Fibroblast of lung (primary cell): Measurements from ENCODE around the gene CASP10. TPM values are rescaled to one million over a fixed set of nuclear protein-coding genes. Genes with fewer than 3 reads are reported as not detected.
"Not testable (repeated sequence)": the region's sequence is repeated elsewhere in the genome, so short reads cannot be mapped to it uniquely, and the experiment has no call there.

ENCODE experiments used
- DNase-seq, 2 donors: peaks; one replicate each; pipeline versions ENCODE4 v3.0.0 to v3.0.0-alpha.2; 2010; ENCODE audit warnings: low read depth in 2 of 2
- H2AFZ ChIP-seq: 2 replicates; pipeline ENCODE4 v1.5.1; 2012; ENCODE audit warnings: low read length, control low read depth, inconsistent platforms
- H3K27ac ChIP-seq: 2 replicates; pipeline ENCODE4 v1.5.1; 2011; ENCODE audit warnings: low read length, control low read depth; ENCODE audit not compliant: insufficient read depth
- H3K27me3 ChIP-seq: 2 replicates; pipeline ENCODE4 v1.5.1; 2011; ENCODE audit warnings: mild to moderate bottlenecking, low read length; ENCODE audit not compliant: control insufficient read depth, insufficient read depth
- H3K36me3 ChIP-seq: 2 replicates; pipeline ENCODE4 v1.5.1; 2011; ENCODE audit warnings: low read length; ENCODE audit not compliant: control insufficient read depth, insufficient read depth
- H3K4me1 ChIP-seq: 2 replicates; pipeline ENCODE4 v1.5.1; 2011; ENCODE audit warnings: low read length; ENCODE audit not compliant: control insufficient read depth, insufficient read depth; ENCODE audit errors: extremely low read depth
- H3K4me2 ChIP-seq: 2 replicates; pipeline ENCODE4 v1.5.1; 2011; ENCODE audit warnings: low read length, control low read depth; ENCODE audit not compliant: insufficient read depth; ENCODE audit errors: extremely low read depth
- H3K4me3 ChIP-seq, 4 experiments: fragments of 200-600 bp in 1 of 4; sonication (generic) in 1 of 4; replicated peaks in 1 of 4; 2 replicates each; pipeline ENCODE4 v1.5.1; 2011 to 2016; ENCODE audit warnings: low read length in 4 of 4, low read depth in 3 of 4, mild to moderate bottlenecking in 3 of 4, control low read depth in 2 of 4, inconsistent platforms in 1 of 4, mixed read lengths in 1 of 4; ENCODE audit not compliant: insufficient read depth in 1 of 4; ENCODE audit errors: control extremely low read depth in 1 of 4
- H3K79me2 ChIP-seq: 2 replicates; pipeline ENCODE4 v1.5.1; 2012; ENCODE audit warnings: mild to moderate bottlenecking, low read length, inconsistent platforms; ENCODE audit not compliant: control insufficient read depth, insufficient read depth
- H3K9ac ChIP-seq: 2 replicates; pipeline ENCODE4 v1.5.1; 2011; ENCODE audit warnings: mild to moderate bottlenecking, low read length, control low read depth; ENCODE audit not compliant: insufficient read depth
- H3K9me3 ChIP-seq: 2 replicates; pipeline ENCODE4 v1.5.1; 2012; ENCODE audit warnings: low read depth, low read length; ENCODE audit not compliant: control insufficient read depth, insufficient read depth
- H4K20me1 ChIP-seq: 2 replicates; pipeline ENCODE4 v1.5.1; 2011; ENCODE audit warnings: low read length; ENCODE audit not compliant: control insufficient read depth, insufficient read depth; ENCODE audit errors: extremely low read depth
- EZH2 ChIP-seq: IDR thresholded peaks from 2 replicates; pipeline ENCODE4 v1.5.1; 2012; ENCODE audit warnings: low read length, control low read depth, mild to moderate bottlenecking; ENCODE audit errors: missing control alignments
- polyA plus RNA-seq, 2 donors: library from polyadenylated mRNA; depleted of rRNA in 1 of 2; stranded (reverse) in 1 of 2; unstranded in 1 of 2; fragments of >200 nt; gene quantifications; 2 replicates each; pipeline ENCODE4 v1.2.1, GENCODE V29; 2011 to 2012; ENCODE audit warnings: missing spikeins in 1 of 2
- total RNA-seq: library from RNA; depleted of rRNA; stranded (reverse); fragments of >200 nt; gene quantifications from 2 replicates; pipeline ENCODE4 v1.2.1, GENCODE V29; 2014
- TF ChIP-seq, protein P1 (sequence below), 2 donors: IDR thresholded peaks in 1 of 2; conservative IDR thresholded peaks in 1 of 2; 1 replicate in 1 of 2; 2 replicates in 1 of 2; pipeline ENCODE4 v1.5.1; 2011 to 2012; ENCODE audit warnings: low read length in 2 of 2, control low read depth in 1 of 2, inconsistent platforms in 1 of 2, low read depth in 1 of 2, mild to moderate bottlenecking in 1 of 2

CASP10 gene
- total and polyA plus RNA-seq, 2 donors (not counting 1 experiment from before 2014, with no cell fraction given), result 5.5 to 8.1 TPM

DNA sequence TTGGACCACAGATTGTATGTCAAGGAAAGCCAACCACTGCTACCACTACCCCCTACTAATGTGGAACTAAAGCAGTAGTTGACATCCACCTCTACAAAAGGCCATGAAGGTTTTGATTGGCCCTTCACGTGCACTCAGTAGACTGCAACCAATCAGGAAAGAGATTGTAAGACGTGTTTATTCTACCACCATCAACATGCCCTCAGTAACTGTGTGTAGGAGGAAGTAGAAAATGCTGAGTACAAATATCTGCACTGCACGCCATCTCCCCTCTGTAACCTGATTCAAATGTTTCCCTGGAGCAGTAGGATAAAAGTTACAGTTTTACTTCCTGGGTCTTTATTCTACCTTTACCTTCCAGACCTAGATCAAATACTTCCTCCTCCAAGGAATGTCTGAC is 2.9 kb upstream of the CASP10 start:
- H3K4me3 ChIP-seq, result no peak overlapping the region
- no peaks in the 10 kb centered on the region for H3K9me3 ChIP-seq
- H4K20me1 ChIP-seq, result no peaks in the 10 kb centered on the region
- H3K27ac ChIP-seq, result no peak overlapping the region
- H3K36me3 ChIP-seq, result no peaks in the 10 kb centered on the region
- no peak overlapping the region for H3K4me2 ChIP-seq
- TF ChIP-seq, protein P1, sequence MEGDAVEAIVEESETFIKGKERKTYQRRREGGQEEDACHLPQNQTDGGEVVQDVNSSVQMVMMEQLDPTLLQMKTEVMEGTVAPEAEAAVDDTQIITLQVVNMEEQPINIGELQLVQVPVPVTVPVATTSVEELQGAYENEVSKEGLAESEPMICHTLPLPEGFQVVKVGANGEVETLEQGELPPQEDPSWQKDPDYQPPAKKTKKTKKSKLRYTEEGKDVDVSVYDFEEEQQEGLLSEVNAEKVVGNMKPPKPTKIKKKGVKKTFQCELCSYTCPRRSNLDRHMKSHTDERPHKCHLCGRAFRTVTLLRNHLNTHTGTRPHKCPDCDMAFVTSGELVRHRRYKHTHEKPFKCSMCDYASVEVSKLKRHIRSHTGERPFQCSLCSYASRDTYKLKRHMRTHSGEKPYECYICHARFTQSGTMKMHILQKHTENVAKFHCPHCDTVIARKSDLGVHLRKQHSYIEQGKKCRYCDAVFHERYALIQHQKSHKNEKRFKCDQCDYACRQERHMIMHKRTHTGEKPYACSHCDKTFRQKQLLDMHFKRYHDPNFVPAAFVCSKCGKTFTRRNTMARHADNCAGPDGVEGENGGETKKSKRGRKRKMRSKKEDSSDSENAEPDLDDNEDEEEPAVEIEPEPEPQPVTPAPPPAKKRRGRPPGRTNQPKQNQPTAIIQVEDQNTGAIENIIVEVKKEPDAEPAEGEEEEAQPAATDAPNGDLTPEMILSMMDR (conservative IDR thresholded peaks at IDR 0.05 in 1 of 2, IDR thresholded peaks at IDR 0.05 in 1 of 2; ENCODE audit: low read depth in 1 of 2, low read length in 2 of 2), result no peak
- TF ChIP-seq EZH2, result no peak
- H3K9ac ChIP-seq, result no peak overlapping the region
- H3K4me1 ChIP-seq, result no peaks in the 10 kb centered on the region
- no peak for DNase-seq
- H2AFZ ChIP-seq, result no peak overlapping the region
- H3K79me2 ChIP-seq, result no peaks in the 10 kb centered on the region
- H3K27me3 ChIP-seq, result no peaks in the 10 kb centered on the region

DNA sequence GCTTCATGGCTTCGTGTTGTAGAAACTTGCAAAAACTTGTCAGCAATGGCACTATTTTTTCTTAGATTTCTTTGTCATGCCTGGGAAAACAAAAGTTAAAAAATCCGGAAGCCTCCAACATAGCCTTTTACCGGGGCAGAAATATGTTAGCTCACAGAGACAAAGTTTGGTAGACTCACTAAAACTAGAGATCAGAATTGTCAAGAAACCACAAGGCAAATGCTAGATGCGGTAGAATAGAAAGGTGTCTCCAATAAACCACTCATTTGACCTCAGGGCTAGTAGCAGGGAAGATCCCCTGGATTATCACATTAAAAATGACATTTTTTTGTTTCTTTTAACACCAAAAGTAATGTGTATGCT is 405 bp downstream of the CASP10 start:
- H4K20me1 ChIP-seq, result no peaks in the 10 kb centered on the region
- peak overlapping the region; percentile 1 to 60 (median 43) for H3K4me3 ChIP-seq
- no peaks in the 10 kb centered on the region for H3K9me3 ChIP-seq
- no peaks in the 10 kb centered on the region for H3K36me3 ChIP-seq
- no peak overlapping the region for H3K27ac ChIP-seq
- no peak overlapping the region for H3K9ac ChIP-seq
- peak overlapping the region; percentile 84 for H3K4me2 ChIP-seq
- no peak for TF ChIP-seq EZH2
- TF ChIP-seq, protein P1 (conservative IDR thresholded peaks at IDR 0.05 in 1 of 2, IDR thresholded peaks at IDR 0.05 in 1 of 2; ENCODE audit: low read depth in 1 of 2, low read length in 2 of 2), result no peak
- no peaks in the 10 kb centered on the region for H3K79me2 ChIP-seq
- DNase-seq, result no peak
- H3K4me1 ChIP-seq, result no peaks in the 10 kb centered on the region
- peak overlapping the region; percentile 15 for H2AFZ ChIP-seq
- H3K27me3 ChIP-seq, result no peaks in the 10 kb centered on the region

DNA sequence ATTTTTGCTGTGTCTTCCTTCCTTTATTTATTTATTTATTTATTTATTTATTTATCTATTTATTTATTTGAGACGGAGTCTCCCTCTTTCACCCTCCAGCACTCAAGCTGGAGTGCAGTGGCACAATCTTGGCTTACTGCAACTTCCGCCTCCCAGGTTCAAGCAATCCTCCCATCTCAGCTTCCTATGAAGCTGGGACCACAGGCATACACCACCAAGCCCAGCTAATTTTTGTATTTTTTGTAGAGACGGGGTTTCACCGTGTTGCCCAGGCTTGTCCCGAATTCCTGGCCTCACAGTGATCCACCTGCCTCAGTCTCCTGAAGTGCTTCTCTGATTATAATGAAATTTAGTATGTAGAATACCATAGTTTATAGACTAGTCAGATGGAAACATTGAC is 894 bp downstream of the CASP10 start:
- DNase-seq, H2AFZ ChIP-seq, H3K9me3 ChIP-seq, H3K4me1 ChIP-seq, H3K27ac ChIP-seq, H3K27me3 ChIP-seq, H4K20me1 ChIP-seq, H3K9ac ChIP-seq, H3K36me3 ChIP-seq, H3K79me2 ChIP-seq: not testable (repeated sequence)
- peak overlapping the region; percentile 9 to 60 (median 43) for H3K4me3 ChIP-seq
- peak overlapping the region; percentile 84 for H3K4me2 ChIP-seq

DNA sequence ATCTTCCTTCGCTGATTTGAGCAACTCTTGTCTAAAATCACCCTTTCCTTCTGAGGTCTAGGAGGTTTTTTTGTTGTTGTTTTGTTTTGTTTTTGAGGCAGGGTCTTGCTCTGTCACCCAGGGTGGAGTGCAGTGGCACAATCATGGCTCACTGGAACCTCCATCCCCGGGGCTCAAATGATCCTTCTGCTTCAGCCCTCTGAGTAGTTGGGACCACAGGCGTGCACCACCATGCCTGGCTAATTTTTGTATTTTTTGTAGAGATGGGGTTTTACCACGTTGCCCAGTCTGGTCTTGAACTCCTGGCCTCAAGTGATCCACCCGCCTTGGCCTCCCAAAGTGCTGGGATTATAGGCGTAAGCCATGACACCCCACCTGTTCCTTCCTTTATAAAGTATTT is 1.3 kb downstream of the CASP10 start:
- peak overlapping the region; percentile 0 for H3K4me2 ChIP-seq
- not testable (repeated sequence) for H3K27ac ChIP-seq, H3K27me3 ChIP-seq, H3K9me3 ChIP-seq, H4K20me1 ChIP-seq, H3K79me2 ChIP-seq, H3K9ac ChIP-seq, H3K36me3 ChIP-seq, H2AFZ ChIP-seq, H3K4me1 ChIP-seq, DNase-seq
- peak overlapping the region in 1 of 4 experiments; percentile 60 for H3K4me3 ChIP-seq
